Psoas muscle (tissue), 8 donors: ENCODE measurements around the gene KNSTRN. TPM values are rescaled to one million over a fixed set of nuclear protein-coding genes. Genes with fewer than 3 reads are reported as not detected.

Experiments
- ATAC-seq, 4 donors: fragments of 200-7000 bp; cut with Tn5 transposase; one replicate each; pipeline ENCODE4 v1.9.1; 2020; ENCODE audit warnings: moderate library complexity in 3 of 4, mild to moderate bottlenecking in 2 of 4
- DNase-seq, 2 donors: peaks; one replicate each; pipeline ENCODE4 v3.0.0-alpha.2; 2020
- H3K27ac ChIP-seq: fragments of 200-600 bp; one replicate; pipeline ENCODE4 v1.8.0; 2022
- H3K27me3 ChIP-seq, 3 donors: fragments of 200-600 bp in 1 of 3; one replicate each; pipeline versions ENCODE4 v1.6.1 to v1.8.0; 2013 to 2022; ENCODE audit warnings: low read length in 2 of 3, mild to moderate bottlenecking in 2 of 3, moderate library complexity in 1 of 3; ENCODE audit not compliant: insufficient read depth in 3 of 3
- H3K36me3 ChIP-seq, 2 donors: fragments of 200-600 bp in 1 of 2; one replicate each; pipeline versions ENCODE4 v1.6.1 to v1.8.0; 2013 to 2022; ENCODE audit warnings: low read depth in 1 of 2, mild to moderate bottlenecking in 1 of 2, moderate library complexity in 1 of 2; ENCODE audit not compliant: insufficient read depth in 1 of 2
- H3K4me1 ChIP-seq: fragments of 200-600 bp; one replicate; pipeline ENCODE4 v1.8.0; 2022
- H3K4me3 ChIP-seq: fragments of 200-600 bp; one replicate; pipeline ENCODE4 v1.8.0; 2022; ENCODE audit warnings: mild to moderate bottlenecking
- H3K9me3 ChIP-seq: fragments of 200-600 bp; one replicate; pipeline ENCODE4 v1.8.0; 2022
- WGBS, 3 donors: extraction: QIAGEN DNeasy Blood & Tissue Kit; methylation state at CpG; one replicate each; pipeline versions ENCODE4 v1.1.6 to v1.1.7; 2013; 5-methylcytosine and 5-hydroxymethylcytosine counted together
- intact Hi-C, 2 donors: fragments of 100-400 bp; cut with DNase I; formaldehyde crosslinking; loops; one replicate each; pipeline versions ENCODE4 v1.11.0 to v1.14.2; 2022
- polyA plus RNA-seq, 3 donors: library from polyadenylated mRNA; stranded (reverse); fragments of 200-250 nt; gene quantifications; one replicate each; pipeline ENCODE4 v1.2.3, GENCODE V29; 2013
- total RNA-seq, 4 donors: library from RNA; stranded (reverse); fragmentation: NEBNext Ultra II Directional in 2 of 4; extraction: Animal tissue kit (Norgen Biotek cat#: 25700) in 2 of 4; gene quantifications; one replicate each; pipeline versions ENCODE4 v1.2.1 to v1.2.4, GENCODE V29; 2021 to 2023
- TF ChIP-seq, protein P1 (sequence below): fragments of 200-600 bp; IDR thresholded peaks from one replicate; pipeline ENCODE4 v1.8.0; 2022; ENCODE audit warnings: antibody characterized with exemption
- donor health status: healthy with polysubstance abuse.
- donor health status: DM: no; HTN: no; CAD: no; lungs with moderate emphysema.
- donor health status: Bipolar disorder and iron deficiency.
- donor health status: healthy.
- donor health status: DM: yes; HTN: yes; CAD: no.
- donor health status: DM: no; HTN: no; CAD: no.
- donor health status: DM: no; HTN: no; CAD: no.
- donor health status: DM: yes; HTN: yes; CAD: no.

KNSTRN gene
- total and polyA plus RNA-seq, 7 donors, result 7.7 to 21.5 (median 14.5) TPM

- no peaks in the 10 kb centered on the region for H3K27me3 ChIP-seq
- ATAC-seq, result no peak
- H3K4me1 ChIP-seq, result peaks cover 9% of the 10 kb centered on the region
- no peak overlapping the region for H3K4me3 ChIP-seq
- no peak overlapping the region for H3K27ac ChIP-seq
- intact Hi-C loops, result no loop called here
- peak in 1 of 2 donors; percentile 23 for DNase-seq
- 91 to 93% (median 92%) methylated on average over 11 of the region's 11 CpGs for WGBS, 3 donors
- no peaks in the 10 kb centered on the region for H3K9me3 ChIP-seq
- no peaks in the 10 kb centered on the region for H3K36me3 ChIP-seq
- TF ChIP-seq, protein P1, sequence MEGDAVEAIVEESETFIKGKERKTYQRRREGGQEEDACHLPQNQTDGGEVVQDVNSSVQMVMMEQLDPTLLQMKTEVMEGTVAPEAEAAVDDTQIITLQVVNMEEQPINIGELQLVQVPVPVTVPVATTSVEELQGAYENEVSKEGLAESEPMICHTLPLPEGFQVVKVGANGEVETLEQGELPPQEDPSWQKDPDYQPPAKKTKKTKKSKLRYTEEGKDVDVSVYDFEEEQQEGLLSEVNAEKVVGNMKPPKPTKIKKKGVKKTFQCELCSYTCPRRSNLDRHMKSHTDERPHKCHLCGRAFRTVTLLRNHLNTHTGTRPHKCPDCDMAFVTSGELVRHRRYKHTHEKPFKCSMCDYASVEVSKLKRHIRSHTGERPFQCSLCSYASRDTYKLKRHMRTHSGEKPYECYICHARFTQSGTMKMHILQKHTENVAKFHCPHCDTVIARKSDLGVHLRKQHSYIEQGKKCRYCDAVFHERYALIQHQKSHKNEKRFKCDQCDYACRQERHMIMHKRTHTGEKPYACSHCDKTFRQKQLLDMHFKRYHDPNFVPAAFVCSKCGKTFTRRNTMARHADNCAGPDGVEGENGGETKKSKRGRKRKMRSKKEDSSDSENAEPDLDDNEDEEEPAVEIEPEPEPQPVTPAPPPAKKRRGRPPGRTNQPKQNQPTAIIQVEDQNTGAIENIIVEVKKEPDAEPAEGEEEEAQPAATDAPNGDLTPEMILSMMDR, result no peak
Measured at GRCh38 chr15:40347559-40348473, 34.7 kb upstream of the KNSTRN start.

GRCh38 chr15:40348474-40348870 is 34.0 kb upstream of the KNSTRN start:
- Histone ChIP-seq H3K36me3 (no peaks in the 10 kb centered on the region), H3K27me3 (no peaks in the 10 kb centered on the region), H3K9me3 (no peaks in the 10 kb centered on the region), H3K4me3 (no peak overlapping the region), H3K27ac (no peak overlapping the region), H3K4me1 (peaks cover 6% of the 10 kb centered on the region)
- TF ChIP-seq, protein P1, result no peak
- no peak for DNase-seq
- no peak for ATAC-seq
- intact Hi-C loops, result no loop called here
- WGBS, 3 donors, result 84 to 89% (median 88%) methylated on average over 5 of the region's 5 CpGs

DNA sequence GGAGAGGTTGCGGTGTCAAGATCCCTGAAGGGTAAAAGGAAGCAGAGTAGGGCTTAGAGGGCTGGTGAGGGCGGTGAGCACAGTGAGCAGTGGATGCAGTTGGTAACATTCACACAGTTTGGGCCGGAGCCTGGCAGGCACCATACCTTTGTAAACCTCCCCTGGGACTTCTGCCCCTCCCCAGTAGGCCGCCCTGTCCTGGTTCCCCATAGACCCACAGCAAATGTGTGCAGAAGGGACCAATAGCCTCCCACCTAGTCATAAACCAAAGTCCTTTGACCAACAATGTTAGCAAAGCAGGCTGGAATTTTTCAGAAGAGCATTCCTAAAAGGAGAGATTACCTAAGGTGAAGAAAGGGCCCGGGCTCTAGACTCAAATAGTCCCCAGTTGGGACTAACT is 33.4 kb upstream of the KNSTRN start:
- H3K27me3 ChIP-seq, result no peaks in the 10 kb centered on the region
- H3K9me3 ChIP-seq, result no peaks in the 10 kb centered on the region
- WGBS, 3 donors, result 88 to 95% (median 92%) methylated on average over 5 of the region's 5 CpGs
- no peak for DNase-seq
- ATAC-seq, result no peak
- H3K4me3 ChIP-seq, result no peak overlapping the region
- TF ChIP-seq, protein P1, result no peak
- no peaks in the 10 kb centered on the region for H3K36me3 ChIP-seq
- intact Hi-C loops, result no loop called here
- H3K27ac ChIP-seq, result no peak overlapping the region
- H3K4me1 ChIP-seq, result peaks cover 13% of the 10 kb centered on the region

DNA sequence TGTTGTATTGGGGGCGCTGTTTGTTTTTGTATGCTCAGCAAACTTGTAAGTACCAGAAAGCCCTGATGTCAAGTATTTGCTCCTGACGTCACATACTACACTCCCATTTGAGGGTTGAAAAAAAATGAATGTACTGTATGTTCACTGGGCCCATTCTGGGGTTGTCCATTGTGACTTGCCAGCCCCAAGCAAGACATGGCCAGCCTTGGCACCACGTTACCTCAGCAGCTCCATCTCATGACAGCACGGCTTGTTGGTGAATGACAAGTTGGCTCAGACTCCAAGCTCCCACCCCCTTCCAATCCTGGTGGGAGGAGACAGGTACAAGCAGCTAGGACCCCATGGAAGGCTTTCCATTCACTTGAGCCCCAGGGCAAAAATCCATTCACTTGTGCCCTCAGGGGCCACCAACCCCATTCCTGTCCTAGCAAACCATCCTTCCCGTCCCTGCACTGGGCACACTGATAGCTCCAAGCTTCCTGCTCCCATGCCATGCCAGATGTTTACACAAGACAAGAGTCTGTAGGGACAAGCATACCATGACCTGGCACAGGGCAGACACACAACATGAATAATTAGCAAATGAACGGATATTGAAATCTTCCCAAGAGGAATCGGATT is 30.1 kb upstream of the KNSTRN start:
- Histone ChIP-seq H3K27me3 (no peaks in the 10 kb centered on the region), H3K4me1 (peaks cover 13% of the 10 kb centered on the region), H3K27ac (no peak overlapping the region), H3K9me3 (no peaks in the 10 kb centered on the region), H3K4me3 (no peak overlapping the region), H3K36me3 (no peaks in the 10 kb centered on the region)
- intact Hi-C loops, result no loop called here
- ATAC-seq (no peak), DNase-seq (peak in 1 of 2 donors; percentile 23)
- WGBS, 3 donors, result 86 to 91% (median 87%) methylated on average over 7 of the region's 7 CpGs
- TF ChIP-seq, protein P1, result no peak
